ENCODE results near the gene B4GALNT3.

DNA sequence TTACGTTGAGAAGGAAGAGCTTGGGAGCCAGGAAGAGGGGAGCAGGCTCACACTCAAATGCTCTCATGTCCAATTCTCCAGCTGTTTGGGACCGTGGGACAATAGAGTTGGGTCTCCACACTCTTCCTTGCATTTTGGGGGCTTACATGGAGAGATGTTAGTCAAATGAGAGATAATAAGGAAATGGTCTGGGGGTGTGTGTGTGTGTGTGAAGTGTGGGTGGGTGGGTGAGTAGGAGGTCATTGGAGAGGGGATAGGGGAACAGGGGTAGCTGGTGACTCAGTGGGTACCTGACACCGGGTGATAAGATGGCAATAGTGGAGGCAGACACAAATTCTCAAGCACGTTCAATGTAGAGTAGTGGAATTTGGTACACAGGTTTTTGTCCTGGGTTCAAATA lies 68.0 kb downstream of the B4GALNT3 start:
- TF ChIP-seq POLR2A (IDR thresholded peaks at IDR 0.05; ENCODE audit: low read depth, low read length), result no peak
- TF ChIP-seq POLR2AphosphoS5 (IDR thresholded peaks at IDR 0.05; ENCODE audit: low read depth, low read length), result no peak

All from GM12892 (cell line).